ENCODE results near the gene HOXA4. TPM values are rescaled to one million over a fixed set of nuclear protein-coding genes. Genes with fewer than 3 reads are reported as not detected.

HOXA4 gene
- total and polyA plus RNA-seq, 2 of the 8 experiments (the other 6 are each of a cell fraction or from before 2014, with no cell fraction given) = not detected

DNA sequence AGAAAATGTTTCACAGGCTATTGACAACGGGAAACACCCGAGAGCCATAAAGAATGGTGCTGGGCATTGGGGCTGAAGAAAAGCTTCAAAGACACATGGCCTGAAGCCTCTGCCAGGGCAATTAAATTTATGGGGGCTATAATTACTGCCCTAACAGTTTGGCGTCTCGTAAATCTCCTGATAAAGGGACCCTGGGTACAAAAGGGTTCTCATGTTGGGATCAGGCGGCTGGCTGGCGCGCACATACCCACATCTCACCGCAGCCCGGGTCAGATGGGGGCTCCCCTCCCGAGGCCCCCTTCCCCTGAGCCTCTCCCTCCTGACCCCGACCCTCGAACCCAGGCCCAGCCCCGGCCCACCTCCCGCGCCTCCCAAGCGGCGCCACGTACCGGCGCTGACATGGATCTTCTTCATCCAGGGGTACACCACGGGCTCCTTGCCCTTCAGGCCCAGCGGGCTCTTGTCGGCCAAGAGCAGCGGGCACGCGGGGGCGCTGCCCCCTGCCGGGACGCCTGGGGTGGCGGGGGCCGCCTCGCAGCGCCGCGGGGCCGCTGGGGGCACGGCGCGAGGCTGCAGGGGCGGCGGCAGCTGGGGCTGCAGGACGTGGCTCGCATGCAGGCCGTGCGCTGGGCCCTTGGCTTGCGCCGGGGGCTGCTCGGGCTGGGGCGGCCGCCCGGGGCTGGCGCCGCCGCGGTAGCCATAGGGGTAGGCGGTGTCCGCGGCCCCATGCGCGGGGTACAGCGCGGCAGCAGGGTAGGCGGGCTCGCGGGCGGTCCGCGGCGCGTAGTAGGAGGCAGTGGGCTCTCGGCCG lies 623 bp downstream of the HOXA4 start:
- Histone ChIP-seq H3K79me2 (ENCODE audit: control insufficient read depth in 1 of 2, insufficient read depth in 2 of 2, low read length in 2 of 2) (no peaks in the 10 kb centered on the region), H3K4me2 (ENCODE audit: insufficient read depth in 1 of 2, low read depth in 2 of 2, low read length in 2 of 2) (peak overlapping the region; percentile 56 to 63)
- DNase-seq (ENCODE audit: low read depth in 1 of 2, low spot score in 2 of 2) = peak in 1 of 2 experiments; percentile 59
- TF ChIP-seq MAFK (IDR thresholded peaks at IDR 0.05; ENCODE audit: low read depth, low read length) (no peak), RNF2 (IDR thresholded peaks at IDR 0.05; ENCODE audit: borderline replicate concordance, low read depth, low read length, missing control alignments, poor library complexity, severe bottlenecking) (peak; percentile 6), RAD21 (IDR thresholded peaks at IDR 0.05 in 1 of 2, conservative IDR thresholded peaks at IDR 0.05 in 1 of 2; ENCODE audit: low read depth in 2 of 2, low read length in 2 of 2) (no peak), JUN (IDR thresholded peaks at IDR 0.05; ENCODE audit: low read depth, low read length) (no peak), TAF7 (optimal IDR thresholded peaks at IDR 0.05; ENCODE audit: borderline replicate concordance, low read depth, low read length) (no peak), SUZ12 (IDR thresholded peaks at IDR 0.05; ENCODE audit: low read length) (peak; percentile 87), BRCA1 (IDR thresholded peaks at IDR 0.05; ENCODE audit: low read depth, low read length) (no peak), EZH2 (IDR thresholded peaks at IDR 0.05; ENCODE audit: low read depth, low read length, severe bottlenecking) (peak; percentile 97), ASH2L (IDR thresholded peaks at IDR 0.05; ENCODE audit: low read length) (no peak)
- TF ChIP-seq, protein P1, sequence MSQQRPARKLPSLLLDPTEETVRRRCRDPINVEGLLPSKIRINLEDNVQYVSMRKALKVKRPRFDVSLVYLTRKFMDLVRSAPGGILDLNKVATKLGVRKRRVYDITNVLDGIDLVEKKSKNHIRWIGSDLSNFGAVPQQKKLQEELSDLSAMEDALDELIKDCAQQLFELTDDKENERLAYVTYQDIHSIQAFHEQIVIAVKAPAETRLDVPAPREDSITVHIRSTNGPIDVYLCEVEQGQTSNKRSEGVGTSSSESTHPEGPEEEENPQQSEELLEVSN (IDR thresholded peaks at IDR 0.05) = no peak

More for the DNA sequence above, 623 bp downstream of the HOXA4 start:
- H3K23ac ChIP-seq (ENCODE audit: insufficient read length) = no peak overlapping the region
- WGBS, 2 experiments (ENCODE audit: extremely low coverage in 1 of 2, insufficient coverage in 1 of 2, insufficient read length in 1 of 2, insufficient replicate concordance in 2 of 2, low coverage in 1 of 2, low lambda C conversion rate in 2 of 2, missing lambda C conversion rate in 1 of 2) = 11% methylated on average over 30 of the region's 72 CpGs; no CpG with 5 or more reads in 1 of the 2 experiments
- no peaks in the 10 kb centered on the region for H3K79me1 ChIP-seq (ENCODE audit: low read depth, low read length)
- peaks cover 4% of the 10 kb centered on the region; the same call in 1 of the 2 replicates for H3K23me2 ChIP-seq (ENCODE audit: low read depth, low read length)
- no peak for FAIRE-seq
- H2BK120ac ChIP-seq (replicated peaks; ENCODE audit: low read depth, low read length) = no peak overlapping the region
- peak overlapping the region in 2 of 4 experiments; percentile 11 to 60; a peak in 3 of 8 replicates for H3K4me3 ChIP-seq (ENCODE audit: extremely low read depth in 1 of 4, insufficient read depth in 2 of 4, low read depth in 3 of 4, low read length in 4 of 4)
- H3K27me3 ChIP-seq (replicated peaks in 1 of 4; ENCODE audit: control insufficient read depth in 3 of 4, extremely low read depth in 1 of 4, insufficient read depth in 3 of 4, low read length in 3 of 4) = peaks cover 98 to 100% (median 100%) of the 10 kb centered on the region in 4 experiments
- H3K56ac ChIP-seq (replicated peaks; ENCODE audit: insufficient read length, low read depth, low read length) = no peak overlapping the region
- H2BK15ac ChIP-seq (ENCODE audit: low read length) = no peak overlapping the region
- no peak overlapping the region for H2BK12ac ChIP-seq (ENCODE audit: low read depth, low read length)
- H4K5ac ChIP-seq (ENCODE audit: insufficient read length, low read depth, low read length) = no peak overlapping the region
- no peak overlapping the region for H3K9ac ChIP-seq (replicated peaks in 1 of 4; ENCODE audit: extremely low read depth in 1 of 4, low read depth in 3 of 4, low read length in 3 of 4)
- H3K18ac ChIP-seq (ENCODE audit: extremely low read depth, low read length) = no peak overlapping the region
- POLR2A ChIA-PET (ENCODE audit: partially characterized antibody) = no interaction called here
- H3K14ac ChIP-seq (ENCODE audit: insufficient read length) = no peak overlapping the region
- no peak overlapping the region for H4K91ac ChIP-seq (replicated peaks; ENCODE audit: insufficient read length, low read length)
- no peak overlapping the region for H2AK5ac ChIP-seq (ENCODE audit: low read depth, low read length)
- H2AFZ ChIP-seq (ENCODE audit: low read length) = no peak overlapping the region
- H3K4me1 ChIP-seq (replicated peaks in 1 of 4; ENCODE audit: control insufficient read depth in 3 of 4, insufficient read depth in 4 of 4, low read length in 3 of 4) = peaks cover 0 to 4% (median 2%) of the 10 kb centered on the region in 4 experiments; a peak in 4 of 7 replicates
- H3K27ac ChIP-seq (ENCODE audit: low read depth, low read length) = no peak overlapping the region
- H3K9me3 ChIP-seq (ENCODE audit: insufficient read depth in 2 of 2, low read depth in 1 of 2, low read length in 1 of 2) = peaks cover 0 to 4% of the 10 kb centered on the region in 2 experiments; a peak in 1 of 4 replicates
- H2BK5ac ChIP-seq (ENCODE audit: low read depth, low read length) = no peak overlapping the region
- CTCF ChIA-PET (ENCODE audit: partially characterized antibody) = interaction anchor here (1.4 to 2.4 kb wide), 3 partner anchors 10 to 266 kb away, joined by 3 to 13 read pairs (median 7); partner anchors contain the start of gene HOXA5
- peaks cover 0 to 16% (median 0%) of the 10 kb centered on the region in 4 experiments; a peak in 2 of 8 replicates for H3K36me3 ChIP-seq (ENCODE audit: control insufficient read depth in 2 of 4, insufficient read depth in 4 of 4, low read length in 3 of 4)
- H3K4ac ChIP-seq (replicated peaks; ENCODE audit: insufficient read length, low read depth, low read length) = no peak overlapping the region
- H4K20me1 ChIP-seq (replicated peaks in 1 of 2; ENCODE audit: control insufficient read depth in 1 of 2, insufficient read depth in 2 of 2, low read length in 2 of 2) = peaks cover 14 to 32% of the 10 kb centered on the region in 2 experiments
- no peak overlapping the region for H2BK20ac ChIP-seq (ENCODE audit: low read length)
- no peak overlapping the region for H4K8ac ChIP-seq (ENCODE audit: extremely low read depth, insufficient read depth, low read length)
